GM23338 (cell line): ENCODE data around the gene DESI1. TPM values are rescaled to one million over a fixed set of nuclear protein-coding genes. Genes with fewer than 3 reads are reported as not detected.

Experiments
- ATAC-seq: fragments of 200-7000 bp; cut with Tn5 transposase; 3 replicates; pipeline ENCODE4 v1.9.1; 2020
- DNase-seq: peaks from one replicate; pipeline ENCODE4 v3.0.0-alpha.2; 2015; ENCODE audit warnings: low spot score
- H2AFZ ChIP-seq: fragments of 200-600 bp; sonication (generic); 2 replicates; pipeline ENCODE4 v1.8.0; 2016; ENCODE audit warnings: antibody characterized with exemption, mild to moderate bottlenecking, moderate library complexity
- H3F3A ChIP-seq: fragments of 200-600 bp; sonication (generic); replicated peaks from 2 replicates; pipeline ENCODE4 v1.8.0; 2017; ENCODE audit warnings: antibody characterized with exemption, mixed run types, low read depth
- H3K27ac ChIP-seq: fragments of 200-600 bp; sonication (generic); 2 replicates; pipeline ENCODE4 v1.6.1; 2016; ENCODE audit warnings: low read depth
- H3K27me3 ChIP-seq: fragments of 200-600 bp; sonication (generic); 2 replicates; pipeline ENCODE4 v1.8.0; 2016; ENCODE audit warnings: mild to moderate bottlenecking, mixed run types, moderate library complexity; ENCODE audit not compliant: insufficient read depth
- H3K36me3 ChIP-seq: fragments of 200-600 bp; sonication (generic); 2 replicates; pipeline ENCODE4 v1.8.0; 2016; ENCODE audit warnings: mild to moderate bottlenecking; ENCODE audit not compliant: insufficient read depth
- H3K4me1 ChIP-seq: fragments of 200-600 bp; sonication (generic); 2 replicates; pipeline ENCODE4 v1.8.0; 2016; ENCODE audit warnings: mild to moderate bottlenecking, moderate library complexity; ENCODE audit not compliant: insufficient read depth
- H3K4me2 ChIP-seq: fragments of 200-600 bp; sonication (generic); 2 replicates; pipeline ENCODE4 v1.7.1; 2017; ENCODE audit warnings: mixed run types
- H3K4me3 ChIP-seq: fragments of 200-600 bp; sonication (generic); 2 replicates; pipeline ENCODE4 v1.6.1; 2016; ENCODE audit warnings: mixed run types
- H3K79me2 ChIP-seq: fragments of 200-600 bp; sonication (generic); replicated peaks from 2 replicates; pipeline ENCODE4 v1.8.0; 2017; ENCODE audit warnings: mild to moderate bottlenecking; ENCODE audit not compliant: insufficient read depth
- H3K9me2 ChIP-seq: fragments of 200-600 bp; sonication (generic); 2 replicates; pipeline ENCODE4 v1.8.0; 2017; ENCODE audit not compliant: insufficient read depth
- H4K20me1 ChIP-seq: fragments of 200-600 bp; sonication (generic); replicated peaks from 2 replicates; pipeline ENCODE4 v1.8.0; 2017; ENCODE audit warnings: mild to moderate bottlenecking; ENCODE audit not compliant: insufficient read depth
- H3K27ac Mint-ChIP-seq: 2 replicates; pipeline ENCODE4 v1.8.0; 2020; ENCODE audit warnings: inconsistent platforms, mild to moderate bottlenecking, moderate library complexity, mixed read lengths
- H3K27me3 Mint-ChIP-seq: 3 replicates; pipeline ENCODE4 v1.8.0; 2022; ENCODE audit warnings: low read depth, mild to moderate bottlenecking, moderate library complexity, mixed read lengths, inconsistent platforms; ENCODE audit not compliant: insufficient read depth, poor library complexity
- H3K36me3 Mint-ChIP-seq: 3 replicates; pipeline ENCODE4 v1.8.0; 2021; ENCODE audit warnings: low read depth, mild to moderate bottlenecking, inconsistent platforms, moderate library complexity, mixed read lengths
- H3K4me1 Mint-ChIP-seq: 3 replicates; pipeline ENCODE4 v1.8.0; 2020; ENCODE audit warnings: mild to moderate bottlenecking, inconsistent platforms, mixed read lengths
- H3K4me3 Mint-ChIP-seq: 3 replicates; pipeline ENCODE4 v1.8.0; 2021; ENCODE audit warnings: moderate library complexity, mild to moderate bottlenecking, inconsistent platforms, mixed read lengths
- H3K9me3 Mint-ChIP-seq: 3 replicates; pipeline ENCODE4 v1.8.0; 2020; ENCODE audit warnings: moderate library complexity, mild to moderate bottlenecking, inconsistent platforms, mixed read lengths
- CTCF ChIP-seq, 2 experiments: fragments of 200-600 bp in 1 of 2; sonication (generic) in 1 of 2; conservative IDR thresholded peaks; 2 replicates each; pipeline versions ENCODE4 v1.5.1 to v1.6.1; 2016 to 2017; ENCODE audit warnings: antibody characterized with exemption in 2 of 2, low read depth in 2 of 2, mild to moderate bottlenecking in 2 of 2, moderate library complexity in 1 of 2
- ETS1 ChIP-seq: IDR thresholded peaks from 2 replicates; pipeline ENCODE4 v1.6.1; 2016; ENCODE audit warnings: antibody characterized with exemption
- EZH2 ChIP-seq: fragments of 200-600 bp; sonication (generic); IDR thresholded peaks from one replicate; pipeline ENCODE4 v1.8.0; 2017; ENCODE audit warnings: antibody characterized with exemption, mild to moderate bottlenecking, low read depth; ENCODE audit not compliant: unreplicated experiment
- EZH2phosphoT487 ChIP-seq: fragments of 200-600 bp; sonication (generic); IDR thresholded peaks from one replicate; pipeline ENCODE4 v1.8.1; 2018; ENCODE audit warnings: antibody characterized with exemption; ENCODE audit not compliant: unreplicated experiment
- JUNB ChIP-seq: IDR thresholded peaks from one replicate; pipeline ENCODE4 v1.6.1; 2016; ENCODE audit warnings: antibody characterized with exemption; ENCODE audit not compliant: unreplicated experiment
- NANOG ChIP-seq: IDR thresholded peaks from 2 replicates; pipeline ENCODE4 v1.6.1; 2016; ENCODE audit warnings: antibody characterized with exemption, borderline replicate concordance
- POLR2AphosphoS5 ChIP-seq: IDR thresholded peaks from 2 replicates; pipeline ENCODE4 v1.6.1; 2016; ENCODE audit warnings: antibody characterized with exemption, low read depth
- REST ChIP-seq: IDR thresholded peaks from one replicate; pipeline ENCODE4 v1.6.1; 2018; ENCODE audit warnings: antibody characterized with exemption; ENCODE audit not compliant: unreplicated experiment
- STAT1 ChIP-seq: IDR thresholded peaks from one replicate; pipeline ENCODE4 v1.6.1; 2016; ENCODE audit warnings: antibody characterized with exemption; ENCODE audit not compliant: unreplicated experiment
- ZNF114 ChIP-seq: fragments of 250-450 bp; sonication (Bioruptor Pico); IDR thresholded peaks from 2 replicates; pipeline ENCODE4 v1.5.0; 2020; ENCODE audit warnings: mild to moderate bottlenecking, moderate library complexity
- ZNF331 ChIP-seq: fragments of 250-450 bp; sonication (Bioruptor Pico); IDR thresholded peaks from 2 replicates; pipeline ENCODE4 v1.5.0; 2020; ENCODE audit warnings: low read depth, mild to moderate bottlenecking, moderate library complexity
- ZNF462 ChIP-seq: fragments of 250-450 bp; sonication (Bioruptor Pico); IDR thresholded peaks from 2 replicates; pipeline ENCODE4 v1.5.0; 2020; ENCODE audit warnings: mild to moderate bottlenecking, moderate library complexity
- polyA plus RNA-seq: library from polyadenylated mRNA; unstranded; fragments of >200 nt; fragmentation: Nextera tagmentation; extraction: Ambion mirVana; gene quantifications from 2 replicates; pipeline ENCODE4 v1.2.1, GENCODE V29; 2016
- total RNA-seq: library from RNA; depleted of rRNA; stranded (reverse); fragments of >200 nt; shearing (Covaris generic); gene quantifications from 2 replicates; pipeline ENCODE4 v1.2.3, GENCODE V29; 2014

DESI1 gene
- total and polyA plus RNA-seq, 2 experiments from 2014 or later = 33.7 to 53.8 TPM

- Histone ChIP-seq H3K36me3 (peaks cover 83% of the 10 kb centered on the region), H3K27ac (no peak overlapping the region), H3K4me1 (no peaks in the 10 kb centered on the region), H3K4me3 (no peak overlapping the region), H3K9me2 (no peaks in the 10 kb centered on the region), H3K79me2 (peaks cover 17% of the 10 kb centered on the region), H3K27me3 (no peaks in the 10 kb centered on the region), H3K4me2 (no peak overlapping the region), H3F3A (peaks cover 26% of the 10 kb centered on the region), H4K20me1 (peaks cover 18% of the 10 kb centered on the region), H2AFZ (no peak overlapping the region)
- Mint-ChIP-seq H3K27me3 (peaks cover 2% of the 10 kb centered on the region), H3K9me3 (no peaks in the 10 kb centered on the region), H3K4me3 (no peak overlapping the region), H3K36me3 (peaks cover 100% of the 10 kb centered on the region), H3K4me1 (no peaks in the 10 kb centered on the region), H3K27ac (no peak overlapping the region)
- no peak for ATAC-seq
- TF ChIP-seq JUNB (no peak), REST (no peak), ZNF462 (CRISPR knock-in tag) (no peak), STAT1 (no peak), ZNF114 (CRISPR knock-in tag) (no peak), CTCF (conservative IDR thresholded peaks at IDR 0.05; ENCODE audit: low read depth in 2 of 2) (no peak), EZH2 (no peak), ZNF331 (no peak), POLR2AphosphoS5 (no peak), NANOG (no peak), EZH2phosphoT487 (no peak), ETS1 (no peak)
- no peak for DNase-seq
Observed at GRCh38 chr22:41656556-41656955, 35.7 kb upstream of the DESI1 start.
